GM11168 (cell line): Measurements from ENCODE around the gene HECTD4.
"Not testable (repeated sequence)": the region's sequence is repeated elsewhere in the genome, so short reads cannot be mapped to it uniquely, and the experiment has no call there.

Source experiments
- in situ Hi-C: fragments of 300-500 bp; cut with MboI; formaldehyde crosslinking; loops from one replicate; pipeline ENCODE4 v1.12.0; 2022; ENCODE audit warnings: low sequenced_read_pairs; ENCODE audit not compliant: unreplicated experiment

Gene HECTD4

DNA sequence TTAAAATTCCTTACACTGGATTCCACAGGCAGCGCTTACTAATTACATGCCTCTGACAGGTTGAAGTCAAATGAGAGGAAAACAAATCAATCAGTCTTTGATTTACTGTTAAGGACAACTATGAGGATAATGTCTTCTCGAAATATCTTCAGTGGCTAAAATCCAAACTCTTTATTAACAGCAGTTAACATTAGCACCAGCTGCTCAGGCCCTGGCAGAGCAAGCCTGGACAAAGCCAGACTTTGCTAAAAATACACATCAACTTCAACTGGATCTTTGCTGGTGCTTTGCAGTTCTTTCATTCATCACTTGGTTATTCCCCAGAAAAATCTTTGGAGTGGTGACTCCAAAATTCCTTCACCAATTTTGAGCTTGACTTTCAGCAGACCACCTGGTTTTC lies 98.7 kb downstream of the HECTD4 start:
- in situ Hi-C loops = no loop called here

DNA sequence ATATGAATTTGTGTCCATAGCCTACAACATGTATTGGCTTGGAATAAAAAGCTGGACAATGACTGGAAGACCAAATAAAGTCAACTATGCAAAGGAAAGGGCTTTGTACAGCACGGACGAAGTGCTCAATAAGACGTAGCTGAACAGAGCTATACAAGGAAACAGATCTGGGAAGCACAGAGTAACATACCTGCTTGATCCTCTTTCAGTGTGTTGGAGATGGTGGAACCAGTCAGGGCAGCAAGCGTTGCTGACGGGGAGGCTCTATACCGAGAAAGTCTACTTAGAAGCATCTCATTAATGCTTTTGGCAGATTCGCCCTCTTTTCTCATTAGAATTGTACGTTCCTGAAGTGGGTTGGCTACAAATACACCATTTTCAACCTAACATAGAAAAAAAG lies 99.3 kb downstream of the HECTD4 start:
- in situ Hi-C loops = no loop called here

DNA sequence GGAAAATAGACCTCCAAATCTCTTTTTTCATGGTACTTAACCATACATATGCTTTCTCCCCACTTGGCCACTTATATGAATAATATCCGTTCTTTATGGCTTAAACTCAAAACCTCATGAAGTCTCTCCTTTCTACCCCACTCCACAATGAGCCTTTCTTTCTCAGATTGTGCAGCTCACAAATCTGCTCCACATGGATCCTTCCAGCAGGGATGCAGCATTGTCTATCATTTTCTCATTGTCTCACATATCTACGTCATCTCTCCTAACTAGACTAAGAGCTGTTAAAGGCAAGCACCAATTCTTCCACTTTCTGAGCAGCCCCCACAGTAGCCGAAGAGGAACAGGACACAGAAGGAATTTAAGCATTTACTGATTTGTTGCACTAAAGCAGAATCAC lies 106.4 kb downstream of the HECTD4 start:
- in situ Hi-C loops = no loop called here

DNA sequence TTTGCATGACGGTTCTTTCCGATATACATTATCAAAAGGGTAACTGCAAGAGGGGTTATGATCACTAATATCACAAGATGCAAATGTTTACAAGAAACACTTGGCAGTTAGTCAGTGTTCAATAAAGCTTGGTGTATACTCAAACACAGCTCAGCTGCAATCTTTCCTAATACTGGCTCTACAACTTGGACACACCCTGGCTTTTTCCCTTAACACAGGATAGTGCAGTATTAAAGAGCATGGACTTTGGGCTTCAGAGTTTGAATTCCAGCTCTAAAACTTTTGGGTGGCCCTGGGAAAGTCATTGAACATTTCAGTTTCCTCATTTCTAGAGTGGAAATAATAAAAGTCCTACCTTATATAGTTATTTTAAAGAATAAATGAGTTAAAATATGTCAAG lies 107.0 kb downstream of the HECTD4 start:
- in situ Hi-C loops = no loop called here

DNA sequence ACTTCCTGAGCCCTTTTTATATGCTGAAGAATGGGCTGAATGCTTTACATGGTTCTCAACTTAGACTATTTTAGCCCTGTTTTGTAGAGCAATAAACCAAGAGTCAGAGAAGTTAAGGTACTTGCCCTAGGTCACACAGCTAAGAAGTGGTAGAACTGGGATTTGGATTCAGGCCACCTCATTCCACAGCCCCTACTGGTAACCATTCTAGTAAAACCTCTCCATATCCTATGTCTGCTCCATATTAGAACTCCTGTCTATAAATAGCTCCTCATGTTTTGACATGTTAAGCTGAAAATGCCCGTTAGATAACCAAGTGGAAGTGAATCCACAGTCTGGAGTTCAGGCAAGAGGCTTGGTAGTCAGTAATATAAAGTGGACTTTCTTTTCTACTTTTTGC lies 111.6 kb downstream of the HECTD4 start:
- in situ Hi-C loops = no loop called here

DNA sequence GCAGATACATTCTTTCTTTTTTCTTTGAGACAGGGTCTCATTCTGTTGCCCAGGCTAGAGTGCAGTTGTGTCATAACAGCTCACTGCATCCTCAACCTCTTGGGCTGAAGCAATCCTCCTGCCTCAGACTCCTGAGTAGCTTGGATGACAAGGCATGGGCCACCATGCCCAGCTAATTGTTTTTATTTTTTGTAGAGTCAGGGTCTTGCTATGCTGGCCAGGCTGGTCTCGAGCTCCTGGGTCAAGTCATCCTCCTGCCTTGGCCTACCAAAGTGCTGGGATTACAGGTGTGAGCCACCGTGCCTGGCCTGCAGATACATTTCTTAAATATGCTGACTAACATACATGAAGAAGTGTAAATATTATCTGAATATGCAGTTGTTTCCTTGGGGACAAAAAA lies 115.8 kb downstream of the HECTD4 start:
- in situ Hi-C loops = no loop called here

DNA sequence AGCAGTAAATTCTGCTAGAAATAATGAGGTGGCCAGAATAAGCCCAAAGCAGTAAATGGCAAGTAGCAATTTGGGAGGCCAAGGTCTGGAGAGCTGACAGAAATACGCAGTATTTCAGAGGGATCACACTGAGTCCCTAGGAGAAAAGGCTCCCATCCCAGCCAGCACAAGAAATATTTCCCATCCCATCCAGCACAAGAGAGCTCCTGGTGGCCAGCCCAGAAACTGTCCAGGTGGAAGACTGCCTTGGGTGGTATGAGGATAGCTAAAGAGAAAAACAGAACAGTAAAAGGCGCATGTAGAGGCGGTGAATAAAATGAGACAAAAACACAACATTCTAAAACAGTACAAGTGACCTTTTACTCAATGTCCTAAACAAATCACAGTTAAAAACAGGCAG lies 120.7 kb downstream of the HECTD4 start:
- in situ Hi-C loops = no loop called here

DNA sequence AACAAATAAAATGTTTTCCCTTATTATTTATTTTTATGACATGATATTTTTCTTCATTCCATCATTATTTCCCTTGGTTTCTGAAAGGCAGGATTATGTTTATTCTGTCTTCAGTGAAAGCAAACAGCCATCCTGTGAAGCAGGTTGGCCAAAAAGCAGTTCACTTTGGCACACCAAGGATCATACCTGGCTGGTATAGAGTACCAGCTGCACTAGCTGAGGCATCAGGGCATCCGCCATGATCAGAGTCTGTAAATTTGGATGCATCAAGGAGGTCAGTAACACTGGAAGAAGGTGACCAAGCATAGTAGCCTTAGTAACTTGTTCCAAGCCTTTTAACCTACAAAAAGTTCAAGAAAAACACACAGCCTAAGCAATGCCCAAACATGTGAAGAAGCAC lies 123.3 kb downstream of the HECTD4 start:
- in situ Hi-C loops = no loop called here

DNA sequence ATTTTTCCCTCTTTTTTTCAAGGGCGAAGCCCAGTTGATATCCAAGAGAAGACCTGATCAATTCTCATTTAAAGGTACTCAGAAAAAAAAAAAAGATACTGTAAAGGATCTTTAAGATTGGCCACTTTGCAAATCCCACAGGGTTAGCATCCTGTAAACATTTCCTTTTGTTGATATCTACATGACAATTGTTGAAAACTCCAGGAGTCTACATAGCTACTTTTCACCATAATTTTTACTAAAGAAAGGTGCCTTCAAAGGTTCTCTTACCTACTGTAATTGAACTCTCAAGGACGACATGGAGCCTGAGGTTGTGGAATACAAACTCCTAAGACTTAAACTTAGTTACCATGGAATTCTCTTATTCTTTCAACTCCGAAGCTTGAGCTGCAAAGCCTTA lies 125.5 kb downstream of the HECTD4 start:
- in situ Hi-C loops = no loop called here

DNA sequence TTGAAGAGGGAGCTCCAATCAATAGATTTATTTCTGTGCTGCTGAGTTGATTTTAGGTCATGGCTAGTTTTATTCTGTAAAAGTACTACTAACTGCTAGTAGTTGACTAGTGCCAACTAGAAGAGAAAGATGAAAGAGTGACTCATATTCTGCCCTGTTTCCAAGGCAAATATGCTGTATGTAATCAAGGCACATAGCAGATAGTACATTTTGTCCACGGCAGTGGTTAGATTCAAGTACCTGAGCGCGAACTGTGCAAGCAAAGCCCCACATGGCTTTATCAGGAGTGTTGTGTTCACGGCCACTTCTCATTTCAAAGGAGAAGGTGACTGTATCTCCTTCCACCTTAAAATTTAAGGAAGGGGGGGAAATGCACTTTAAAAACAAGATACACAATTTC lies 130.0 kb downstream of the HECTD4 start:
- in situ Hi-C loops = no loop called here

DNA sequence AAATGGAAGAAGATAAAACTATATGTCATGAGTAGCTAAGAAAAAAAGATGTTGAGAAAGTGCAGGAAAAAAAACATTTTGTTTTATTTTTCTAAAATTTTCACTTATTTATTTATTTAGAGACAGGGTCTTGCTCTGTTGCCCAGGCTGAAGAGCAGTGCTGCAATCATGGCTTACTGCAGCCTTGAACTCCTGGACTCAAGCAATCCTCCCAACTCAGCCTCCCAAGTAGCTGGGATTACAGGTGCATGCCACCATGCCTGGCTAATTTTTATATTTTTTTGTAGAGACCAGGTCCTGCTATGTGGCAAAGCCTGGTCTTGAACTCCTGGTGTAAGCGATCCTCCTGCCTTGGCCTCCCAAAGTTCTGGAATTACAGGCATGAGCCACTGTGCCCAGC lies 137.3 kb downstream of the HECTD4 start:
- in situ Hi-C loops = not testable (repeated sequence)

DNA sequence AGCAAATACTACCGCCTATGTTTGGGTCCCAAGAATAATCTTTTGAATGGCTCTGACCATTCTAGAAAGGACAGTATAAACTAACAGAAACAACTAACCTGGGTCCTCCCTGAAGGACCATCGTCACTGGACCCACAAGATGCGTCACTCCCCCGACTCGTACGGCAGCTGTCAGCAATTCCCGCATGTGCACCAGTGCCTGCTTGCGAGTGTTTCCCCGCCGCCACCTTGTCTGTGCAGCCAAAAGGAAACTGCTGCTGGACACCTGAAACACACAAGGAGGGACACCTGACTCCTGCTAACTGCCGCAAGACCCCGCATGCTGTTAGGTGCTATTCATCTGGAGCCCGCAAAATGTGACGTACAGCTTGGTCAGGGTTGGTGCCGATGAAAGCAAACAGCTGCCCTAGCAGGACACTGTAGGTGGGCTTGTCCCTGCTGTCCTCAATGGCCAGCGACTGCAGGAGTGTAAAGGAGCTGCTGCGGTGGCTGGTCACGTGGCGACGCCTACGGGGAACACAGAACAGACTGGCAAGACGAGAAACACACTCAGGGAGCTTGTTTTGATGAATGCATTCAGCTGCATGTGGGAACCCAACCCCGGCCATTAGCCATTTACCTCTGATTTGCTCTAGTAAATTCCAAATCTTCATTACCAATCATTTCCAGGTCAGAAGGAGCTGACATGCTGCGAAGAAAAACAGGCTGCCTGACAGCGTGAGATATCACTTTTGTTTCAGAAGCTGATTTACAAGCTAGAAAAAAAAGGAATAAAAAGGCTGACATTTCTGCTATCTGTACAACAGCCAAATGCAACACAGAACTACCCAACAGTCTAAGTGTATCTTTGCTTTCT lies 138.7 kb downstream of the HECTD4 start:
- in situ Hi-C loops = no loop called here

DNA sequence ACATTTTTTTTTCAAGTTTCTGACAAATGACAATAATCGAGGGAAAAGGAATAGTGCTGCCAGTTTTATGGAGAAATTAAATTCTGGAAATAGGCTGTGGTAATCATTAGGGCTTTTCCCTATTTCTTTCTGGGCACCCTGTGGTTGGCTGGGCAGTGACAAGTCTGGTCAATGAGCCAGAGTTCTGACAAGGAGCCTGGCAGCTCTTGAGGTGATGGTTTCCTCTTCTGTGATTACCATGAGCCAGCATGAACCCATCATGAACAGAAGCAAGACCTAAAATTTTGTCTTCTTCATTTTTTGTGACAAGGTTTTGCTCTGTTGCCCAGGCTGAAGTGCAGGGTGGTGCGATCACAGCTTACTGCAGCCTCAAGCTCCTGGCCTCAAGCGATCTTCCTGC lies 141.1 kb downstream of the HECTD4 start:
- in situ Hi-C loops = no loop called here

DNA sequence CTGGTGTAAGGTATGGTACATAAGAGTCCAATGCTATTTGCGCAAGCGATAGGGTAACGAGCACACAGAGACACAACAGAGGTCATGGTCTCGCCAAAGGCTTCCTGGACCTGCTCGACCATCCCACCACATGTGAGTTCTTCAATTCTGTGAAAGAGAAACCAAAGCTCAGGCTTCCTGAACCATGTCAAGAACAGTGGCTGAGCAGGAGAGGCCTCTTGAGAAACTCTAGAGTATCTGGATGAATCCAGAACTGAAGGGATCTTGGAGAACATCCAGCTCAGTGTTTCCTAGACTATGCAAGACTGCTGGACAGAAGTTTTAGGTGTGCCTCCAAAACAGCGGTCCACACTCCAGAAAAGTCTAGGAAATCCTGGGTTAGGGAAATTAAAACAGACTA lies 142.3 kb downstream of the HECTD4 start:
- in situ Hi-C loops = no loop called here

DNA sequence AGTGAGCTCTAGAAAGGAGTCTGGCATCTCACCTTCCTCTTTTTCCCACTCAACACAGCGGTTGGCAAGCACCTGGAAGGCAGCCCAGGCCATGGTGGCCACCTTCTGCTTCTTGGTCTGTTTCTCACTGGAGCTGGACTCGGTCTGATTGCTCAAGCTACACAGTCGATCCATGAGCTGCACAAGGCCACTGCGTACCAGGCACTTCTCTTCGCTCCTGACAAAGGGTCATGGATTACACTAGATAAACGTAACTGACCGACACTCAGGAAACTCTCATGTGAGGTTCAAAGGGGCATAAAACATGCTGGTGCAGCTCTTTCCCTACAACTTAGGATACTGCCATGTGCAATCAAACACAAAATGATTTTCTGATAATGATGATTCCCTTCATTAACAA lies 143.2 kb downstream of the HECTD4 start:
- in situ Hi-C loops = no loop called here

DNA sequence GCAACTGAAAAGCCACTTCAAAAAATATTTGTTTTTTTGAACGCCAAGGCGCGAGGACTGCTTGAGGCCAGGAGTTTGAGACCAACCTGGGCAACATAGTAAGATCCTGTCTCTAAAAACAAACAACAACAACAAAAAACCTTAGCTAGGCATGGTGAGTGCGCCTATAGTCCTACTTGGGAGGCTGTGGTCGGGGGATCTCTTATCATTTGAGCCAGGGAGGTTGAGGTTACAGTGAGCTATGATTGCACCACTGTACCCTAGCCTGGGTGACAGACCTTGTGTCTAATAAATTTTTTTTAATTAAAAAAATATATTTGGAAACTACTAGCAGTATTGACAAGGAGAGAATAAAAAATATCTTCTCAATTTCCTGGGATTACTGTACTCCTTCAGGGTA lies 143.8 kb downstream of the HECTD4 start:
- in situ Hi-C loops = no loop called here

DNA sequence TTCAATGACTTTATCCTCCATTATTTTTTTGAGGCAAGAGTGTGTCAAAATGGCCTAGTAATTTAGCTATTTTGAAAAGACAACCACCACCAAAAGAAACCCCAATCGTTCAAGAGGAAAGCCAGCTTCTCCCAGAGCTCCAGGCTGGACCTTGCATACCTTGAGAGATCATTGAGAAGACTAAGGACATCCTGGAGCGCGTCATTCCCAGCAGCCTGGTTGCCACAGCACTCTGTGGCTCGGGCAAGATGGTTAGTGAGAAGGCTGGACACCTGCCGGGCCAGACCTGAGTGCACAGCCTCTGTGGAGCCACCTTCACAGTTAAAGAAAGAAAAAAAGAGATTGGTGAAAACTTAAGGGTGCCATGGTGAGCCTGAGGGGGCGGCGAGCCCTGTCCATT lies 145.4 kb downstream of the HECTD4 start:
- in situ Hi-C loops = no loop called here

DNA sequence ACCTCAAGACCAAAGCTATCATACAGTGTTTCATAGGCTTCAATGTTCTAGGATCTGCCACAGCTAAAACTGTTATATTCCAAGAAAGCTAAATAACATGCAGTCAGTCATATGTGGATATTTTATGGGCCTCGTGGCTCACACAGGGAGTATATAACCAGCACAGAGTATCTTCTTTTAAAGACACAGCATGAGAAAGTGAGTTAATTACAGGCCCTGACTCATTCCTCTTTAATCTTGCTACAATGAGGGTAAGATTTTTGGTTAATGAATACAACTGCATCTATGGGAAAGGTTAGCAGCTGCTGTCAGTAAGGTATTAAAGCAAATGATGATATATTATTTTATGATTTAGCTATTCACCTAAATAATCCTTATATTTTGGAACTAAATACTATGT lies 145.8 kb downstream of the HECTD4 start:
- in situ Hi-C loops = no loop called here

DNA sequence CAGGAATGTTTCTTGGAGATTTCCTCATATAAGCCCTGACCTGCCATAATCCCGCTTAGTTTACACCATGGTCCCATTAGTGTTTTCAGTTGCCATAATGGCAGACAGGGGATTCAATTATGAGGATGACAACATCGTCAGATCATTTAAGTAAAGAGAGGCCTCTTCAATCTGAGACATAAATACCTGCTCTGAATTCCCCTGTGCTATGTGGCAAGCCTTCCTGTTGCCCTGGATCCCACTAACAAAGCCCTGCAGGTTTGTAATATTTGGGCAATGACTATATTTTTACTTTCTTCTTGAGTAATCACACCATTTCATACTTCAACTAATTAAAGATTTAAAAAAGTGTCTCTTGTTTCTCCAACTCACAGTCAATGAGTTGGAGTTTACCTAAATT lies 147.9 kb downstream of the HECTD4 start:
- in situ Hi-C loops = no loop called here

DNA sequence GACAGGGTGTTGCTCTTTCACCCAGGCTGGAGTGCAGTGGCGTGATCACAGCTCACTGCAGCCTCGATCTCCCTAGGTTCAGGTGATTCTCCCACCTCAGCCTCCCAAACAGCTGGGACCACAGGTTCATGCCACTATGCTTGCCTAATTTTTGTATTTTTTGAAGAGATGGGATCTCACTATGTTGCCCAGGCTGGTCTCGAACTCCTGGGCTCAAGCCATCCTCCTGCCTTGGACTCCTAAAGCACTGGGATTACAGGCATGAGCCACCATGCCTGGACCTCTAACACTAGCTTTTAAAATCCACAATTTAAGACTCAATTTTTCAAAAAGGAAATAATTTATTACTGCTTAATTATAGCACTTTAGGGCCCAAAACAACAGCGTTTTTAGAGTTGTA lies 149.0 kb downstream of the HECTD4 start:
- in situ Hi-C loops = no loop called here

DNA sequence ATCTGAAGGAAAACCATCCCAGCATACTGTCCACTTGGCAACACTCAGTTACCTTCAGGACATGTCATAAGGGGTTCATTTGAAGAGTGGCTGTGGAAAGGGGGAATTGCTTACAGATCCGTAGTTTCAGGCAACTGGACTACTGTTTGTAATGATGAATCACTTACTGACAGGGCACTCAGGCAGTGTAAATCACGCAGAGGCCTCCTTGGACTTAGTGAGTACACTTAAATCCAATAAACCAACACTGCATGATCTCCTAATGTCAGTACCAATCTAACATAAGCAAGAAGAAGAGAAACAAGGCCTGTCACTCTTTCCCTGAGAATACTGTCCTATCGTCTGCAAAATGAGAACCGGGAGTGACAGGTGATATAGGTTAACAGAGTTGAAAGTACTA lies 152.1 kb downstream of the HECTD4 start:
- in situ Hi-C loops = no loop called here

DNA sequence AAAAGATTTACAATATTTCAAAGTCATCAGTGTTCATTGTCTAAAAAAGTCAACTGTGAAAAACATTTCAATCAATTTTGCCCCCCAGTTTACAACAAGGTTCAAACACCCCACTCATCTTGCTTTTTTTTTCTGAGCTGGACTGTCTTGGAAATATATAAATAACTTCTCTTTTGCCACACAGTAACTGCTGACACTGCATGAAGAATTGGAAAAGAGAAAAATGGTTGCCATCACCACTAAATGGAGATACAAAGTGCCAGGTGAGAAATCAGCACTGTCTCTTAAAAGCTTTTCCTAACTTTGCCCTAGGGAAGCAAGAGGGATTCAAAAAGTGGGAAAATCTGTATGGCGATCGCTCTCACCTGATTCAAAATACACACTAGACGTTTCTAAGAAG lies 155.5 kb downstream of the HECTD4 start:
- in situ Hi-C loops = no loop called here

DNA sequence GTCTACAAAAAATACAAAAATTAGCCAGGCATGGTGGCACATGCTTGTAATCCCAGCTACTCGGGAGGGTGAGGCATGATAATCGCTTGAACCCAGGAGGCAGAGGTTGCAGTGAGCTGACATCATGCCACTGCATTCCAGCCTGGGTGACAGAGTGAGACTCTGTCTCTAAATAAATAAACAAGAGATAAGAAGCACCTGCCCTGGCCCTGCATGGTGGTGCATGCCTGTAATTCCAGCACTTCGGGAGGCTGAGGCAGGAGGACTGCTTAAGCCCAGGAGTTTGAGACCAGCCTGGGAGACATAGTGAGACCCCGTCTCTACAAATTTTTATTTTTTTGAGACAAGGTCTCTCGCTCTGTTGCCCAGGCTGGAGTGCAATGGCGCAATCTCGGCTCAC lies 161.6 kb downstream of the HECTD4 start:
- in situ Hi-C loops = not testable (repeated sequence)
